Stimulated activated CD8-positive, alpha-beta memory T cell treated with anti-CD3 and anti-CD28 coated beads, Interleukin-15, amount 100 ng/mL, for 4 hours (primary cell): ENCODE measurements around the gene CFL2.
"Not testable (repeated sequence)": the region's sequence is repeated elsewhere in the genome, so short reads cannot be mapped to it uniquely, and the experiment has no call there.

Source experiments
- DNase-seq, 2 donors: peaks; one replicate each; pipeline ENCODE4 v3.0.0-alpha.2; 2020; ENCODE audit warnings: low read depth in 2 of 2

The CFL2 gene

DNA sequence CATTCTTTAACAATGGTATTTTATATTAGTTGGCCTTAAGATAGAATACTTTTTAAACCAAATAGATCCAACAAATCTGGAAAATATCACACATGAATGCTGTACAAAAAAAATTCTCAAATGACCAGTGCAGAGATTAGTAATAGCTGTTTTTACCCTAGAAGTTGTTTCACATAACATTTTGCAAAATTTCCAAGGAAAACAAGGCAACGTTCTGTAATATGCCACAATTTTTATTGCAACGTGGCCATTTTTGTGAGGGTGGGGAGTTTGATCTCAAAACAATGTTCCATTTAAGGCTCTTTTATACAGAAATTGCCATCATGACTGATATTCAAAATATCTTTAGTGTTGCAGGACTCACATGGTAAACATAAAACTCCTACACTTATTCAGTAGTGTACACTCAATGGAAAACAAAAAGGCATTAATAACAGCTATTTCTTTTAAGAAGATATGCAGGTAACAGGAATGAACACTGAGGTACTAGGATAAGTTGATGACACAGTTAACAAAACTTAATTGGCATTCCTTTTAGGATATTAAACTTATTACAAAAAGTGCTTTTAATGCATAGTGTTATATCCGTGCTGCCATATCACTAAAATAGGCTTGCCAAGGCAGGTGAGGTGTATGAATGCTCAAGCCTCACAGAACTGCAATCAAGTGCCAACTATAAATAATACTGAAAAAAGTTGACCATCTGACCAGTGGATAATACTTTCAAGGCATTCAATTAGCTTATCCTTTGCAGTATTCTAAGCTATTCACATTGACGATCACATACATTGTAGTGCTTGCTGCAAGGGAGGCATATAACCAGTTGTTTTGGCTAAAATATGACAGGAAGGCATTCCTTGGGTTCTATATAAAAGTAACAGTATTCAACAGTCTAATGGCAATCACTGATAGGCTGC, 2.3 kb downstream of the CFL2 start:
- no peak for DNase-seq

DNA sequence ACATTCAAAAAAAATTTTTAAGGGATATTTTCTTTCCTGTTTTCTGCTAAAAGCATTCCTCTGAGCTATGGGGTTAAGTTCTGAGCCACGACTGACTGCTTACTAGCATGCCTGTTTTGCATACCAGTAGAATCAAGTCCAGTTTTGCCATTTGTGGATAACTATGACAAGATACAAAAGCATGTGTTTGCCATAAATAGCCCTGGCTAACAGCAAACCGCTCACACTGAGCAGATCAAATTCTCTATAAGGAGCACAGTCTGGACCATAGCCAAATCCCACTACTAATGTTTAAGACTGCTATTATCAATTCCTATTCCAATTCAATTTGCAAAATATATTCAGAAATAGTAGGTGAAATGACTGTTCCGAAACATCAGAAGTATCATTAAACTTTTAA, 3.2 kb downstream of the CFL2 start:
- DNase-seq, result no peak

- DNase-seq, result no peak
Observed at GRCh38 chr14:34710744-34711143, 3.6 kb downstream of the CFL2 start.

GRCh38 chr14:34710006-34710405, 4.4 kb downstream of the CFL2 start:
- no peak for DNase-seq

- DNase-seq, result no peak
Observed at GRCh38 chr14:34707722-34708121, 6.7 kb downstream of the CFL2 start.

DNA sequence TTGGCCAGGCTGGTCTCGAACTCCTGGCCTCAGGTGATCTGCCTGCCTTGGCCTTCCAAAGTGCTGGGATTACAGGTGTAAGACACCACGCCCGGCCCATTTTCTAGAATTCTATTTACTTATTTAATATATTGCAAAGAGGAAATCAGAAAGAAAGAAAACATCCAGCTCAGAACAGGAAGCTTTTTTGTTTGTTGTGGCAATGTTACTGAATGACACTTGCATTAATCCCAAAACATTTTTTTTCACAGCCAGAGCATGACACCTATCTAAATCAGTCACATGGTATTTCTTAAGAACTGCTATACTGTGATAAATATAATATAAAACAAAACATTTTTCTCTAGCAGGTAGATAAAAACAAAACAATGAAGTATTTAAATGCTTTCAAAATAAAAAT, 12.6 kb downstream of the CFL2 start:
- no peak for DNase-seq

DNA sequence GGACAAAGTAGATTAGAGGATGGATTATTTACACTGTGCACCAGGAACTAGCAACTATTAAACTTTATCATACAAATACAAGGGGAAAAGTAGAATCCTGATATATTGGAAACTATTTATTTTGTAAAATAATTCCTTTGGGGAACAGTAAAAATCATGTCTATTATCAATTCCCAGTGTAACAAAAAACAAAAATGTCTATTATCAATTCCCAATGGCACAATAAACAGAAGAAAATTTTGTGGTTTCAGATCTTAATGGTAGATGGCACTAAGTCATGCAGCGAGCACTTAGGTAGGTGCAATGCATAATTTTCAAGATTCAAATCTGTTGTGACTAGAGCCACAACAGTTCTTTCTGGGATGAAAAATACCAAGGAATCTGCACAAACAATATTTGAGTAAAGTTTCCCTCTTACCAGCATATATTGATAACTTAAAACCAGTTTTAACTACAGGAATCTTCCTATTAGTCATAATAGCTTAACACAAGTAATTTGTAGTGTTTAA, 13.7 kb downstream of the CFL2 start:
- no peak for DNase-seq

GRCh38 chr14:34699873-34700621, 14.3 kb downstream of the CFL2 start:
- DNase-seq, result no peak

- not testable (repeated sequence) for DNase-seq
Observed at GRCh38 chr14:34694216-34694615, 20.2 kb downstream of the CFL2 start.

DNA sequence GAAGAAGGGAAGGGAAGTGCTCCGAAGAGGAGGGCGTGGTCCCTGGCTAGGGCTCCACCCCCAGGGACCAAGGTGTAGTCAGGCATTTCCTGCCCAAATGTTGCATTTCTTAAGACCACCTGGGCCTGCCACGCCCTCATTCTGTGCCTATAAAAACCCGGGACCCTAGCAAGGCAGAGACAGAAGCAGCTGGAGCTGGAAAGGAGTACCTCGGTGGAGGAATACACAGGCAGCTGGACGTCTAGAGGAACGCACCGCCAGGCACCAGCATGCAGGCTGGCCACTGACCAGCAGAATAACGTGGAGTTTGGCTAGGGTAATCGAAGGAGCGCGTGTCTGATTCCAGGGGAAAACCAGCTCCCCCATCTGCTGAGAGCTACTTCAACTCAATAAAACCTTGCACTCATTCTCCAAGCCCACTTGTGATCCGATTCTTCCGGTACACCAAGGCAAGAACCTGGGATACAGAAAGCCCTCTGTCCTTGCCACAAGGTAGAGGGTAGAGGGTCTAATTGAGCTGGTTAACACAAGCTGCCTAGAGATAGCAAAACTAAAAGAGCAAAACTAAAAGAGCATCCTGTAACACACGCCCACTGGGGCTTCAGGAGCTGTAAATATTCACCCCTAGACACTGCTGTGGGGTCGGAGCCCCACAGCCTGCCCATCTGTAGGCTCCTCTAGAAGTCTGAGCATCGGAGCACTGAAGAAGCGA, 21.0 kb downstream of the CFL2 start:
- no peak for DNase-seq

DNA sequence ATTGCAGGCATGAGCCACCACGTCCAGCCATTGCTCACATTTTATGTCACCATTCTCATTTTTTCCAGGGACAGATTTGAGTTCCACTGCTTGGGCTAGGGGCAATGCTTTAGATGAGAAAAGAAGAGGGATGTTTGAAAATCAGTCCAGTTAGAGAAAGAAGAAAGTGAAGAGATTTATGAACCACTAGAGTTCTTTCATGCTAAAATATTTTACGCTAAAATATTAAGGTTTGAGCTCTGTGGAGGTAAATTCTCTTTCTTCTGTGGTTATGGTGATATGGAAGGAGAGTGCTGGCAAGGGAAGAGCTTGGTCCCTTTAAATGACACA, 21.5 kb downstream of the CFL2 start:
- DNase-seq, result no peak

GRCh38 chr14:34692348-34692747, 22.0 kb downstream of the CFL2 start:
- DNase-seq, result no peak

GRCh38 chr14:34691206-34691605, 23.2 kb downstream of the CFL2 start:
- DNase-seq, result no peak

GRCh38 chr14:34688470-34689206, 25.8 kb downstream of the CFL2 start:
- no peak for DNase-seq

- DNase-seq, result no peak
Observed at GRCh38 chr14:34685819-34686428, 28.5 kb downstream of the CFL2 start.

- DNase-seq, result no peak
Observed at GRCh38 chr14:34684578-34684977, 29.8 kb downstream of the CFL2 start.

- no peak for DNase-seq
Observed at GRCh38 chr14:34682787-34683321, 31.5 kb downstream of the CFL2 start.

GRCh38 chr14:34680806-34681479, 33.5 kb downstream of the CFL2 start:
- no peak for DNase-seq

- no peak for DNase-seq
Observed at GRCh38 chr14:34678735-34679134, 35.7 kb downstream of the CFL2 start.

- no peak for DNase-seq
Observed at GRCh38 chr14:34678306-34678705, 36.1 kb downstream of the CFL2 start.
